ENCODE results near the gene UCHL5.
"Not testable (repeated sequence)": the region's sequence is repeated elsewhere in the genome, so short reads cannot be mapped to it uniquely, and the experiment has no call there.

DNA sequence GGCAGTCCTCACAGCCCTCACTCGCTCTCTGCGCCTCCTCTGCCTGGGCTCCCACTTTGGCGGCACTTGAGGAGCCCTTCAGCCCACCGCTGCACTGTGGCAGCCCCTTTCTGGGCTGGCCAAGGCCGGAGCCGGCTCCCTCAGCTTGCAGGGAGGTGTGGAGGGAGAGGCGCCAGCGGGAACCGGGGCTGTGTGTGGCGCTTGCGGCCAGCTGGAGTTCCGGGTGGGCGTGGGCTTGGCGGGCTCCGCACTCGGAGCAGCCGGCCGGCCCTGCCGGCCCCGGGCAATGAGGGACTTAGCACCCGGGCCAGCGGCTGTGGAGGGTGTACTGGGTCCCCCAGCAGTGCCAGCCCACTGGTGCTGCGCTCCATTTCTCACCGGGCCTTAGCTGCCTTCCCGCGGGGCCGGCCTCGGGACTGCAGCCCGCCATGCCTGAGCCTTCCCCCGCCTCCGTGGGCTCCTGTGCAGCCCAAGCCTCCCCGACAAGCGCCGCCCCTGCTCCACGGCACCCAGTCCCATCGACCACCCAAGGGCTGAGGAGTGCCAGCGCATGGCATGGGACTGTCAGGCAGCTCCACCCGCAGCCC is 72.3 kb downstream of the UCHL5 start:
- not testable (repeated sequence) for TF ChIP-seq CTCF (IDR thresholded peaks at IDR 0.05); ZFX (IDR thresholded peaks at IDR 0.05; ENCODE audit: borderline replicate concordance)
